Neural progenitor cell (in vitro differentiated cells): ENCODE measurements around the gene FBXW5. TPM values are rescaled to one million over a fixed set of nuclear protein-coding genes. Genes with fewer than 3 reads are reported as not detected.

Experiments
- DNase-seq: peaks from one replicate; pipeline ENCODE4 v3.0.0-alpha.2; 2016; ENCODE audit warnings: low spot score
- H2AFZ ChIP-seq: fragments of 200-600 bp; sonication (generic); replicated peaks from 2 replicates; pipeline ENCODE4 v1.6.1; 2016; ENCODE audit warnings: antibody characterized with exemption
- H3F3A ChIP-seq: fragments of 200-600 bp; sonication (generic); 2 replicates; pipeline ENCODE4 v1.6.1; 2016; ENCODE audit warnings: antibody characterized with exemption, low read depth
- H3K27ac ChIP-seq: fragments of 200-600 bp; sonication (generic); 2 replicates; pipeline ENCODE4 v1.5.1; 2016; ENCODE audit warnings: mild to moderate bottlenecking
- H3K27me3 ChIP-seq: fragments of 200-600 bp; sonication (generic); 2 replicates; pipeline ENCODE4 v1.6.1; 2016; ENCODE audit warnings: mild to moderate bottlenecking, moderate library complexity
- H3K36me3 ChIP-seq: fragments of 200-600 bp; sonication (generic); 2 replicates; pipeline ENCODE4 v1.5.1; 2016
- H3K4me1 ChIP-seq: fragments of 200-600 bp; sonication (generic); 2 replicates; pipeline ENCODE4 v1.6.1; 2016; ENCODE audit warnings: mixed run types
- H3K4me2 ChIP-seq: fragments of 200-600 bp; sonication (generic); 2 replicates; pipeline ENCODE4 v1.6.1; 2016
- H3K4me3 ChIP-seq: fragments of 200-600 bp; sonication (generic); 2 replicates; pipeline ENCODE4 v1.5.1; 2016
- H3K79me2 ChIP-seq: fragments of 200-600 bp; sonication (generic); 2 replicates; pipeline ENCODE4 v1.6.1; 2016; ENCODE audit warnings: low read depth
- H3K9ac ChIP-seq: fragments of 200-600 bp; sonication (generic); 2 replicates; pipeline ENCODE4 v1.6.1; 2016
- H3K9me3 ChIP-seq: fragments of 200-600 bp; sonication (generic); 2 replicates; pipeline ENCODE4 v1.5.1; 2016; ENCODE audit warnings: low read depth
- H4K20me1 ChIP-seq: fragments of 200-600 bp; sonication (generic); 2 replicates; pipeline ENCODE4 v1.6.1; 2016; ENCODE audit warnings: low read depth
- H3K27ac Mint-ChIP-seq: 3 replicates; pipeline ENCODE4 v1.8.0; 2021; ENCODE audit warnings: mixed read lengths
- H3K27me3 Mint-ChIP-seq: 2 replicates; pipeline ENCODE4 v1.8.0; 2022; ENCODE audit warnings: low read depth, mild to moderate bottlenecking, inconsistent platforms, moderate library complexity, mixed read lengths; ENCODE audit not compliant: insufficient read depth
- H3K36me3 Mint-ChIP-seq: 3 replicates; pipeline ENCODE4 v1.8.0; 2021; ENCODE audit warnings: mixed read lengths
- H3K4me1 Mint-ChIP-seq: 3 replicates; pipeline ENCODE4 v1.8.0; 2021; ENCODE audit warnings: mixed read lengths
- H3K4me3 Mint-ChIP-seq: 3 replicates; pipeline ENCODE4 v1.8.0; 2021; ENCODE audit warnings: mild to moderate bottlenecking, moderate library complexity, mixed read lengths
- H3K9me3 Mint-ChIP-seq: 3 replicates; pipeline ENCODE4 v1.8.0; 2020; ENCODE audit warnings: mixed read lengths
- CTCF ChIP-seq: fragments of 200-600 bp; sonication (generic); IDR thresholded peaks from 2 replicates; pipeline ENCODE4 v1.5.1; 2017; ENCODE audit warnings: antibody characterized with exemption, mild to moderate bottlenecking
- EZH2 ChIP-seq: fragments of 200-600 bp; sonication (generic); IDR thresholded peaks from 2 replicates; pipeline ENCODE4 v1.6.1; 2017; ENCODE audit warnings: antibody characterized with exemption, mild to moderate bottlenecking, moderate library complexity
- EZH2phosphoT487 ChIP-seq: fragments of 200-600 bp; sonication (generic); IDR thresholded peaks from 2 replicates; pipeline ENCODE4 v1.6.1; 2017; ENCODE audit warnings: antibody characterized with exemption
- total RNA-seq: library from RNA; depleted of rRNA; stranded (reverse); fragments of >200 nt; gene quantifications from 2 replicates; pipeline ENCODE4 v1.2.3, GENCODE V29; 2015; ENCODE audit warnings: low replicate concordance

The FBXW5 gene
- total RNA-seq, 1 donor from 2014 or later, result 21.5 TPM

DNA sequence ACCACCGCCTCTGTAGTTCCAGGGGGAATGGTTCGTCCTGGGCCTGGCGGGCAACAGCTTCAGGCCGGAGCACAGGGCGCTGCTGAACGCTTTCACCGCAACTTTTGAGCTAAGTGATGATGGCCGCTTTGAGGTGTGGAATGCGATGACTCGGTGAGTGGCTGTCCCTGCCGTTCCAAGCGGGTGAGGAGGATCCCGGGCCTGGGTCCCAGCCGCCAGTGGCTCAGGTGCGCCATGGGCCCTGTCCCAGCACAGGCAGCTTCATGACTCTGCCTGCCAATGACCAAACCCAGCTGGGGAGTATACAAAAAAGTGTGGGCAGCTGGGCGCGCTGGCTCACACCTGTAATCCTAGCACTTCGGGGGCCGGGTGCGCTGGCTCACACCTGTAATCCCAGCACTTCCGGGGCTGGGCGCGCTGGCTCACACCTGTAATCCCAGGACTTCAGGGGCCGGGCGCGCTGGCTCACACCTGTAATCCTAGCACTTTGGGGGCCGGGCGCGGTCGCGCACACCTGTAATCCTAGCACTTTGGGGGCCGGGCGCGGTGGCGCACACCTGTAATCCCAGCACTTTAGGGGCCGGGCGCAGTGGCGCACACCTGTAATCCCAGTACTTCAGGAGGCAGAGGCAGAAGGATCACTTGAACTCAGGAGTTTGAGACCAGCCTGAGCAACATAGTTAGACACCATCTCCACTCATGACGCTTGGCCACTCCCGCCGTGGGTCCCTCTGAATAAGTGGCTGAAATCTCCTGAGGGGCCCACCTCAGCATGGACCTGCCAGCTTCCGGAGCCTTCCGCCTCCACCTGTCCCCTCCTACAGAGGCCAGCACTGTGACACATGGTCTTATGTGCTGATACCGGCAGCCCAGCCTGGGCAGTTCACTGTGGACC lies 8.6 kb upstream of the FBXW5 start:
- peaks cover 21% of the 10 kb centered on the region for H3K4me1 ChIP-seq
- H3K27me3 Mint-ChIP-seq, result peaks cover 6% of the 10 kb centered on the region
- H3K79me2 ChIP-seq, result no peaks in the 10 kb centered on the region
- H3K4me3 Mint-ChIP-seq, result no peak overlapping the region
- no peak overlapping the region for H3K4me3 ChIP-seq
- H3K4me2 ChIP-seq, result no peak overlapping the region
- no peak overlapping the region for H2AFZ ChIP-seq
- TF ChIP-seq CTCF (no peak), EZH2 (no peak), EZH2phosphoT487 (no peak)
- peaks cover 5% of the 10 kb centered on the region for H3K4me1 Mint-ChIP-seq
- H4K20me1 ChIP-seq, result no peaks in the 10 kb centered on the region
- no peaks in the 10 kb centered on the region for H3K27me3 ChIP-seq
- H3F3A ChIP-seq, result peaks cover 9% of the 10 kb centered on the region
- H3K9me3 Mint-ChIP-seq, result no peaks in the 10 kb centered on the region
- H3K9ac ChIP-seq, result no peak overlapping the region
- H3K9me3 ChIP-seq, result no peaks in the 10 kb centered on the region
- no peaks in the 10 kb centered on the region for H3K36me3 ChIP-seq
- DNase-seq, result no peak
- peaks cover 3% of the 10 kb centered on the region for H3K36me3 Mint-ChIP-seq
- no peak overlapping the region for H3K27ac ChIP-seq
- no peak overlapping the region for H3K27ac Mint-ChIP-seq

GRCh38 chr9:136952321-136952850 lies 7.8 kb upstream of the FBXW5 start:
- no peak overlapping the region for H3K9ac ChIP-seq

DNA sequence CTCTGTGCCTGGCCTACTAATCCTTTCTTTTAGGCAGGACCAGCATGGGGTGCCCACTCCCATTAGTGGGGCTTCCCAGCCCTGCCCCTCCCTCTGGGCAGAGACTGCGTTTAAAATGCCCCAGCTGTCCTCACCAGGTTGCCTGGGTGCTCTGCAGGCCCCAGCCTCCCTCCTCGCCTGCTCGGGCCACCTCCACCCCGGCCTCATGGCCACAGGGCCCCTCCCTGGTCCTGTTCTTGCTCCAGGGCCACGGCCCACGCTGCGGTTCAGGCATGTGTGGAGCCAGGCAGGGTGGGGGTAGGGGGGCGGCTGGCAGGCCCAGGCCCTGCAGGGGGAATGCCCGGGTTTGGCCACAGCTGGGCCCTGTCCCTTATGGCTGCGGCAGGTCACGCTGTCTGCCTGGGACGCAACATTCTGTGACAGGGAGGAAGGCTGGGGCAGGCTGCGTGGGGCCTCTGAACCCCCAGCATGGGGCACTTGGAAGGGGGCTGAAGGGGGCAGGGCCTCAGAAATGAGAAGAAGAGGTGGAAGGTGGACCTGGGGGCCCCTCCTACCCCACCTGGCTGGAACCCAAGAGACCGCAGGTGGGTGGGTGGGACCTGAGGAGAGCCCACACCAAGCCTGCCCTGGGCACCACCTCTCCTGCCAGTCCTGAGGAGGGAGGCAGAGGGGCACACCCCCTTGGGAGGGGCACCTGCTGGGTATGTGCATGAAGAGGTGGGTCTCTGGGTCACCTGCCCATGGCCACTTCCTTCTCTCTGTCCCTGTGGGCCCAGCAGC lies 7.2 kb upstream of the FBXW5 start, which contains the start of gene LCN12:
TSS of gene LCN12 (plus strand) at position 733 of the 780 bp plus-strand sequence. CDS start 55 bp downstream, outside the sequence.
- Mint-ChIP-seq H3K9me3 (no peaks in the 10 kb centered on the region), H3K4me3 (peak within 1 kb of the TSS; percentile 77), H3K4me1 (peaks cover 6% of the 10 kb centered on the region), H3K27me3 (peaks cover 5% of the 10 kb centered on the region), H3K36me3 (peaks cover 3% of the 10 kb centered on the region), H3K27ac (no peak within 1 kb of the TSS)
- peaks cover 21% of the 10 kb centered on the region for H3K4me1 ChIP-seq
- no peak for TF ChIP-seq CTCF
- TF ChIP-seq EZH2, result no peak
- no peak for TF ChIP-seq EZH2phosphoT487
- no peak for DNase-seq
- H3K4me2 ChIP-seq, result peak within 1 kb of the TSS; percentile 10
- no peak within 1 kb of the TSS for H3K4me3 ChIP-seq
- H3K27ac ChIP-seq, result no peak within 1 kb of the TSS
- H3K79me2 ChIP-seq, result no peaks in the 10 kb centered on the region
- H2AFZ ChIP-seq, result no peak within 1 kb of the TSS
- H4K20me1 ChIP-seq, result no peaks in the 10 kb centered on the region
- no peaks in the 10 kb centered on the region for H3K27me3 ChIP-seq
- no peaks in the 10 kb centered on the region for H3K36me3 ChIP-seq
- H3K9me3 ChIP-seq, result no peaks in the 10 kb centered on the region
- no peak within 1 kb of the TSS for H3K9ac ChIP-seq
- H3F3A ChIP-seq, result peaks cover 18% of the 10 kb centered on the region

More at GRCh38 chr9:136952321-136952850, 7.8 kb upstream of the FBXW5 start:
- Mint-ChIP-seq H3K27ac (no peak overlapping the region), H3K36me3 (peaks cover 3% of the 10 kb centered on the region), H3K27me3 (peaks cover 6% of the 10 kb centered on the region), H3K9me3 (no peaks in the 10 kb centered on the region), H3K4me3 (no peak overlapping the region), H3K4me1 (peaks cover 6% of the 10 kb centered on the region)
- H3K27ac ChIP-seq, result no peak overlapping the region
- H2AFZ ChIP-seq, result no peak overlapping the region
- H3K36me3 ChIP-seq, result no peaks in the 10 kb centered on the region
- no peaks in the 10 kb centered on the region for H3K27me3 ChIP-seq
- H3K9me3 ChIP-seq, result no peaks in the 10 kb centered on the region
- peaks cover 21% of the 10 kb centered on the region for H3K4me1 ChIP-seq
- DNase-seq, result no peak
- no peaks in the 10 kb centered on the region for H4K20me1 ChIP-seq
- TF ChIP-seq EZH2phosphoT487 (no peak), CTCF (no peak), EZH2 (no peak)
- no peak overlapping the region for H3K4me2 ChIP-seq
- H3F3A ChIP-seq, result peaks cover 16% of the 10 kb centered on the region
- no peaks in the 10 kb centered on the region for H3K79me2 ChIP-seq
- no peak overlapping the region for H3K4me3 ChIP-seq
